ENCODE results near the gene THAP4. TPM values are rescaled to one million over a fixed set of nuclear protein-coding genes. Genes with fewer than 3 reads are reported as not detected.

The THAP4 gene
- total and polyA plus RNA-seq, 2 donors, result 34.0 to 36.8 TPM

- no peak overlapping the region for H3K27ac ChIP-seq (ENCODE audit: low read depth in 1 of 2, low read length in 1 of 2)
Measured at GRCh38 chr2:241561832-241562231, 75.1 kb downstream of the THAP4 start.

GRCh38 chr2:241560883-241561474, 76.0 kb downstream of the THAP4 start:
- peaks cover 0 to 1% of the 10 kb centered on the region in 2 donors for H3K9me3 ChIP-seq (ENCODE audit: control insufficient read depth in 2 of 2, insufficient read depth in 1 of 2, low read length in 1 of 2)
- no peak for DNase-seq (ENCODE audit: low read depth in 6 of 9, low spot score in 9 of 9)
- H3K4me1 ChIP-seq (ENCODE audit: control insufficient read depth in 2 of 2, insufficient read depth in 2 of 2, low read length in 2 of 2), result peaks cover 0 to 2% of the 10 kb centered on the region in 2 donors
- no peak overlapping the region for H3K4me3 ChIP-seq (ENCODE audit: low read length in 2 of 2)
- H3K36me3 ChIP-seq (ENCODE audit: control insufficient read depth in 2 of 2, insufficient read depth in 2 of 2, low read length in 1 of 2), result no peaks in the 10 kb centered on the region
- no peak overlapping the region for H3K27ac ChIP-seq (ENCODE audit: low read depth in 1 of 2, low read length in 1 of 2)
- 85% methylated on average over 19 of the region's 19 CpGs for WGBS
- peaks cover 37 to 54% of the 10 kb centered on the region in 2 donors for H3K27me3 ChIP-seq (ENCODE audit: control insufficient read depth in 2 of 2, insufficient read depth in 1 of 2, low read length in 1 of 2)

More at GRCh38 chr2:241561832-241562231, 75.1 kb downstream of the THAP4 start:
- no peak overlapping the region for H3K4me3 ChIP-seq (ENCODE audit: low read length in 2 of 2)
- H3K36me3 ChIP-seq (ENCODE audit: control insufficient read depth in 2 of 2, insufficient read depth in 2 of 2, low read length in 1 of 2), result no peaks in the 10 kb centered on the region
- H3K27me3 ChIP-seq (ENCODE audit: control insufficient read depth in 2 of 2, insufficient read depth in 1 of 2, low read length in 1 of 2), result peaks cover 37 to 47% of the 10 kb centered on the region in 2 donors
- WGBS, result 87% methylated on average over 18 of the region's 18 CpGs
- peaks cover 0 to 2% of the 10 kb centered on the region in 2 donors for H3K4me1 ChIP-seq (ENCODE audit: control insufficient read depth in 2 of 2, insufficient read depth in 2 of 2, low read length in 2 of 2)
- peaks cover 0 to 1% of the 10 kb centered on the region in 2 donors for H3K9me3 ChIP-seq (ENCODE audit: control insufficient read depth in 2 of 2, insufficient read depth in 1 of 2, low read length in 1 of 2)
- no peak for DNase-seq (ENCODE audit: low read depth in 6 of 9, low spot score in 9 of 9)

GRCh38 chr2:241560162-241560882, 76.6 kb downstream of the THAP4 start:
- no peaks in the 10 kb centered on the region for H3K36me3 ChIP-seq (ENCODE audit: control insufficient read depth in 2 of 2, insufficient read depth in 2 of 2, low read length in 1 of 2)
- H3K4me3 ChIP-seq (ENCODE audit: low read length in 2 of 2), result no peak overlapping the region
- no peak for DNase-seq (ENCODE audit: low read depth in 6 of 9, low spot score in 9 of 9)
- peaks cover 0 to 1% of the 10 kb centered on the region in 2 donors for H3K9me3 ChIP-seq (ENCODE audit: control insufficient read depth in 2 of 2, insufficient read depth in 1 of 2, low read length in 1 of 2)
- no peak overlapping the region for H3K27ac ChIP-seq (ENCODE audit: low read depth in 1 of 2, low read length in 1 of 2)
- WGBS, result 88% methylated on average over 18 of the region's 18 CpGs
- peaks cover 2 to 5% of the 10 kb centered on the region in 2 donors for H3K4me1 ChIP-seq (ENCODE audit: control insufficient read depth in 2 of 2, insufficient read depth in 2 of 2, low read length in 2 of 2)
- peaks cover 37 to 58% of the 10 kb centered on the region in 2 donors for H3K27me3 ChIP-seq (ENCODE audit: control insufficient read depth in 2 of 2, insufficient read depth in 1 of 2, low read length in 1 of 2)

DNA sequence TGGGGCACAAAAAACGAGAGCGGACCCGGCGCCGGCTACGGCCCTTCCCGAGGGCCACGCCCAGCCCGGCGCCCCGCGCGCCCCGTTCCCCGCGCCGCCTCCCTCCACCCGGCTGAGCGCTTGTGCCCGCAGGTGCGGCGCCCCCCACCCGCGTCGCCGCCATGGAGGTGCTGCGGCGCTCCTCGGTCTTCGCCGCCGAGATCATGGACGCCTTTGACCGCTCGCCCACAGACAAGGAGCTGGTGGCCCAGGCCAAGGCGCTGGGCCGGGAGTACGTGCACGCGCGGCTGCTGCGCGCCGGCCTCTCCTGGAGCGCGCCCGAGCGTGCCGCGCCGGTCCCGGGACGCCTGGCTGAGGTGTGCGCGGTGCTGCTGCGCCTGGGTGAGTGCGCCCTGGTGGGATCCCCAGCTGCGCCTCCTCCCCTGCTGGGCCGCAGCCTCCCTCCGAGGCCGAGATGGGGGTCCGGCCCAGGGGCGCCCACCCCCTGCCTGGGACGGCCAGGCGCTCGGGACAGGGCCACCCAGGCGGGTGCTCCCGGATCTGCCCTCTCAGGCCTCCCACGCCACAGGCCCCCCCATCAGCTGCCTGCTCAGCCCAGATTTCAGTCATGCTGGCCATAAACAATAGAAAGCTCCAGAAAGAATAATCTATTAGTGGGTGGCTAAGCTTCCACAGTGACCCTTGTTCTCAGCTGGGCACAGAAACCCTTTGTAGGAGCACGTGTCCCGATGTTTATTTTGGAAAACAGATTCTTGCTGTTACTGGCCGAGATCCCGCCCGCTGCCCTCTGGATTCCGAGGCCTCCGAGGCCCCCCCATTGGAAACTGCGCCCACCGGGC, 77.4 kb downstream of the THAP4 start:
- Histone ChIP-seq H3K36me3 (ENCODE audit: control insufficient read depth in 2 of 2, insufficient read depth in 2 of 2, low read length in 1 of 2) (no peaks in the 10 kb centered on the region), H3K27ac (ENCODE audit: low read depth in 1 of 2, low read length in 1 of 2) (no peak overlapping the region), H3K4me1 (ENCODE audit: control insufficient read depth in 2 of 2, insufficient read depth in 2 of 2, low read length in 2 of 2) (peaks cover 2 to 5% of the 10 kb centered on the region in 2 donors), H3K9me3 (ENCODE audit: control insufficient read depth in 2 of 2, insufficient read depth in 1 of 2, low read length in 1 of 2) (peaks cover 0 to 1% of the 10 kb centered on the region in 2 donors), H3K4me3 (ENCODE audit: low read length in 2 of 2) (peak overlapping the region in 1 of 2 donors; percentile 46), H3K27me3 (ENCODE audit: control insufficient read depth in 2 of 2, insufficient read depth in 1 of 2, low read length in 1 of 2) (peaks cover 37 to 64% of the 10 kb centered on the region in 2 donors)
- no peak for DNase-seq (ENCODE audit: low read depth in 6 of 9, low spot score in 9 of 9)
- 14% methylated on average over 78 of the region's 78 CpGs for WGBS

DNA sequence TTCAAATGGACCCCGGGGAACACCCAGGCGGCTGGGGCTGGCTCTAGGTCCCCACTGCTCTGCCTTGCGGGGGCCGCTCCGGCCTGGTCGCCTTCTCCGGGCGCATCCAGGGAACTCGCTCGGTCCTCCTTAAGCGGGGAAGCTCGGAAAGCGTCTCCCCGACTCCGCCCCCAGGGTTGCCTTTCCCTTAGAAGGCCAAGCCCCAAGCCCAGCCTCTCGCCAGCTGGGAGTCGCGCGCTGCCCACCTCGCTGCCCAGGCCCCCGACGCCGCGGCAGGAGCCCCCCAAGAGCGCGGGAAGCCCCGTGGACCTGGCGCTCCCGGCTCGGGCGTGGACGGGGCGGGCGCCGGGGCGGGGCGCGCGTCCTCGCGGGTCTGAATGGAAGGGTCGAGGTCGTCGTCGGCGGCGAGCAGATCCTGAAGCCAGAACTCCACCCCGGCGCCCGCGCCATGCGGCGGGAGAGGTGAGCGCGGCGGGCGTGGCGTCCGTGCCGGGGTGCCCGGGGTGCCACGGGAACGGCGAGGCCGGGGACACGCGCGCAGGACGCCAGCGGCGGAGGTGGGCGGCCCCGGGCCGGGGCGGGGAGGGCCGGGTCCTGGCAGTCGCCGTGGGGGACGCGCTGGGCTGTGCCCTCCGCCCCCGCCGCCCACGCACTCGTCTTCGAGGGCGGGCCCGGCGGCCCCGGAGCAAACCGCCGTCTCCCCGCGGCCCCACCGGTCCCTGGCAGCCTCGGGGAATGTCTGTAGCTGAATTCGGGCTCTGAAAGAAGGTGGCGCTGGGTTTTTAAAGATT, 78.2 kb downstream of the THAP4 start, which contains the start of gene BOK:
BOK (plus strand) TSS at position 214 of the 791 bp plus-strand sequence. CDS start 739 bp downstream, outside the sequence.
- Histone ChIP-seq H3K9me3 (ENCODE audit: control insufficient read depth in 2 of 2, insufficient read depth in 1 of 2, low read length in 1 of 2) (peaks cover 0 to 1% of the 10 kb centered on the region in 2 donors), H3K36me3 (ENCODE audit: control insufficient read depth in 2 of 2, insufficient read depth in 2 of 2, low read length in 1 of 2) (no peaks in the 10 kb centered on the region), H3K27ac (ENCODE audit: low read depth in 1 of 2, low read length in 1 of 2) (no peak within 1 kb of the TSS), H3K27me3 (ENCODE audit: control insufficient read depth in 2 of 2, insufficient read depth in 1 of 2, low read length in 1 of 2) (peaks cover 37 to 72% of the 10 kb centered on the region in 2 donors), H3K4me3 (ENCODE audit: low read length in 2 of 2) (peak within 1 kb of the TSS in 1 of 2 donors; percentile 46), H3K4me1 (ENCODE audit: control insufficient read depth in 2 of 2, insufficient read depth in 2 of 2, low read length in 2 of 2) (peaks cover 2 to 5% of the 10 kb centered on the region in 2 donors)
- WGBS, result 3% methylated on average over 98 of the region's 98 CpGs
- no peak for DNase-seq (ENCODE audit: low read depth in 6 of 9, low spot score in 9 of 9)

- H3K4me1 ChIP-seq (ENCODE audit: control insufficient read depth in 2 of 2, insufficient read depth in 2 of 2, low read length in 2 of 2), result peaks cover 2 to 5% of the 10 kb centered on the region in 2 donors
- H3K9me3 ChIP-seq (ENCODE audit: control insufficient read depth in 2 of 2, insufficient read depth in 1 of 2, low read length in 1 of 2), result no peaks in the 10 kb centered on the region
- H3K4me3 ChIP-seq (ENCODE audit: low read length in 2 of 2), result no peak overlapping the region
- no peaks in the 10 kb centered on the region for H3K36me3 ChIP-seq (ENCODE audit: control insufficient read depth in 2 of 2, insufficient read depth in 2 of 2, low read length in 1 of 2)
- peaks cover 37 to 82% of the 10 kb centered on the region in 2 donors for H3K27me3 ChIP-seq (ENCODE audit: control insufficient read depth in 2 of 2, insufficient read depth in 1 of 2, low read length in 1 of 2)
- no peak for DNase-seq (ENCODE audit: low read depth in 6 of 9, low spot score in 9 of 9)
- H3K27ac ChIP-seq (ENCODE audit: low read depth in 1 of 2, low read length in 1 of 2), result no peak overlapping the region
Measured at GRCh38 chr2:241556746-241557145, 80.2 kb downstream of the THAP4 start.

GRCh38 chr2:241555711-241556110, 81.2 kb downstream of the THAP4 start:
- Histone ChIP-seq H3K27me3 (ENCODE audit: control insufficient read depth in 2 of 2, insufficient read depth in 1 of 2, low read length in 1 of 2) (peaks cover 33 to 88% of the 10 kb centered on the region in 2 donors), H3K36me3 (ENCODE audit: control insufficient read depth in 2 of 2, insufficient read depth in 2 of 2, low read length in 1 of 2) (no peaks in the 10 kb centered on the region), H3K27ac (ENCODE audit: low read depth in 1 of 2, low read length in 1 of 2) (no peak overlapping the region), H3K9me3 (ENCODE audit: control insufficient read depth in 2 of 2, insufficient read depth in 1 of 2, low read length in 1 of 2) (no peaks in the 10 kb centered on the region), H3K4me3 (ENCODE audit: low read length in 2 of 2) (no peak overlapping the region), H3K4me1 (ENCODE audit: control insufficient read depth in 2 of 2, insufficient read depth in 2 of 2, low read length in 2 of 2) (peaks cover 2 to 5% of the 10 kb centered on the region in 2 donors)
- DNase-seq (ENCODE audit: low read depth in 6 of 9, low spot score in 9 of 9), result no peak
- WGBS, result 32% methylated on average over 3 of the region's 3 CpGs

DNA sequence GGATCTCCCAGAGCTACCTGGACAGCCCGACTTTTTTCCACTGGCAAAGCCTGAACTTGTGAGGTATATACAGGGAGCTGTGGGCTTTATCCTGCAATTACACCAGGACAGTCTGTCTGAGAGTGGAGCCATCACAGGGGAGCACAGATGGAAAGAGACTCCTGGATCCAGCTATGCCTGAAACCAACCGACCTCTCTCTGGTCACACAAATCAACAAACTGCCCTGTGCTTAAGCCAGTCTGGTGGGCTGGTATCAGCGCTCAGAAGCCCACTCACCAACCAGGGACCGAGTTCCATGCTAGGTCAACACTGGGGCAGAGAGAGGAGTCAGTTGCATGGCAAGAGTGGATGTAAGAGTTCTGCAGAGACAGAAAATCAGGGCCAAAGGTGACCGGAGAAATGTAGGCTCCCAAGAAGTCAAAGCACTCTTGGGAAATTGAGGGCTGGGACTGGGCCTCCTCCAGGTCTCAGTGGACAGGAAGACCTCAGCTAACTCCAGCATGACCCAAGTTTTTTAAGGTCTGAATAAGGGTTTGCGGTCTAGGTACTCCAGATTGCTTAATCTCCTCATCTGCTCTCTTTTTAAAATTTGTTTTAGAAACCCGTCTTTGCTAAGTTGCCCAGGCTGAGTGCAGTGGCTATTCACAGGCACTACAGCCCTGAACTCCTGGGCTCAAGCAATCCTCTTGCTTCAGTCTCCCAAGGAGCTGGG, 82.2 kb downstream of the THAP4 start:
- Histone ChIP-seq H3K27ac (ENCODE audit: low read depth in 1 of 2, low read length in 1 of 2) (no peak overlapping the region), H3K27me3 (ENCODE audit: control insufficient read depth in 2 of 2, insufficient read depth in 1 of 2, low read length in 1 of 2) (peaks cover 24 to 85% of the 10 kb centered on the region in 2 donors), H3K4me3 (ENCODE audit: low read length in 2 of 2) (no peak overlapping the region), H3K4me1 (ENCODE audit: control insufficient read depth in 2 of 2, insufficient read depth in 2 of 2, low read length in 2 of 2) (peaks cover 2 to 5% of the 10 kb centered on the region in 2 donors), H3K9me3 (ENCODE audit: control insufficient read depth in 2 of 2, insufficient read depth in 1 of 2, low read length in 1 of 2) (no peaks in the 10 kb centered on the region), H3K36me3 (ENCODE audit: control insufficient read depth in 2 of 2, insufficient read depth in 2 of 2, low read length in 1 of 2) (no peaks in the 10 kb centered on the region)
- DNase-seq (ENCODE audit: low read depth in 6 of 9, low spot score in 9 of 9), result no peak
- WGBS, result 97% methylated on average over 7 of the region's 7 CpGs

All from thymus (tissue), 11 donors.